22Rv1 (cell line): ENCODE results near the gene RNF212.

ENCODE experiments used
- ZFX ChIP-seq: fragments of 450-650 bp; IDR thresholded peaks from 2 replicates; pipeline ENCODE4 v1.6.1; 2017; ENCODE audit warnings: antibody characterized with exemption, borderline replicate concordance
- TF ChIP-seq, protein P1 (sequence below): fragments of 450-650 bp; IDR thresholded peaks from 2 replicates; pipeline ENCODE4 v1.5.1; 2017; ENCODE audit warnings: mild to moderate bottlenecking

DNA sequence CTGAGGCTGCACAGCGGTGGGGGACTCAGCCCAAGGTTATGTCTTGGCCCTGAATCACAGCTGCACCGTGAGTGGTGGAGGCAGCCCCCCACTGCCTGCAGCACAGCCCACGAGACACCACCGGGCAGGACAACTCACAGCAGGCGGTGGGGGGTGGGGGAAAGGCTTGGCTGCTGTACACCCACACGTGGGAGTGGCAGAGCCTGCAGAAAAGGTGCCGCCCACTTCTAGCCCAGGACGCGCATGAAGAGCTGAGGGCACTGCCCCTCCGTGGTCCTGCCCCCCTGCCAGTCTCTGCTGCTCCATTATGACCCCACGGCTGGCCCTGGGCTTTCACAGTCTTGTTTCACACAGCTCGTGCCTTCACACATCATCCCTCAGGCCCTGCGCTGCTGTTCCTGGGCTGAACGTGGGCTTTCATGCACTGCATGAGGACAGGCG is 61.1 kb downstream of the RNF212 start:
- TF ChIP-seq, protein P1, sequence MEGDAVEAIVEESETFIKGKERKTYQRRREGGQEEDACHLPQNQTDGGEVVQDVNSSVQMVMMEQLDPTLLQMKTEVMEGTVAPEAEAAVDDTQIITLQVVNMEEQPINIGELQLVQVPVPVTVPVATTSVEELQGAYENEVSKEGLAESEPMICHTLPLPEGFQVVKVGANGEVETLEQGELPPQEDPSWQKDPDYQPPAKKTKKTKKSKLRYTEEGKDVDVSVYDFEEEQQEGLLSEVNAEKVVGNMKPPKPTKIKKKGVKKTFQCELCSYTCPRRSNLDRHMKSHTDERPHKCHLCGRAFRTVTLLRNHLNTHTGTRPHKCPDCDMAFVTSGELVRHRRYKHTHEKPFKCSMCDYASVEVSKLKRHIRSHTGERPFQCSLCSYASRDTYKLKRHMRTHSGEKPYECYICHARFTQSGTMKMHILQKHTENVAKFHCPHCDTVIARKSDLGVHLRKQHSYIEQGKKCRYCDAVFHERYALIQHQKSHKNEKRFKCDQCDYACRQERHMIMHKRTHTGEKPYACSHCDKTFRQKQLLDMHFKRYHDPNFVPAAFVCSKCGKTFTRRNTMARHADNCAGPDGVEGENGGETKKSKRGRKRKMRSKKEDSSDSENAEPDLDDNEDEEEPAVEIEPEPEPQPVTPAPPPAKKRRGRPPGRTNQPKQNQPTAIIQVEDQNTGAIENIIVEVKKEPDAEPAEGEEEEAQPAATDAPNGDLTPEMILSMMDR: no peak
- no peak for TF ChIP-seq ZFX
